Left lung (tissue), 10 donors: Measurements from ENCODE around the gene ANKRD34B. TPM values are rescaled to one million over a fixed set of nuclear protein-coding genes. Genes with fewer than 3 reads are reported as not detected.

Source experiments
- ATAC-seq: fragments of 200-7000 bp; cut with Tn5 transposase; one replicate; pipeline ENCODE4 v1.9.1; 2020; ENCODE audit warnings: moderate library complexity
- DNase-seq, 4 donors: peaks; one replicate each; pipeline ENCODE4 v3.0.0-alpha.2; 2013 to 2020
- H3K27ac ChIP-seq, 2 donors: fragments of 200-600 bp; sonication (generic) in 1 of 2; one replicate each; pipeline versions ENCODE4 v1.5.0 to v1.8.0; 2020 to 2021
- H3K27me3 ChIP-seq, 2 donors: fragments of 200-600 bp; sonication (generic) in 1 of 2; one replicate each; pipeline versions ENCODE4 v1.5.0 to v1.8.0; 2020 to 2021
- H3K36me3 ChIP-seq, 2 donors: fragments of 200-600 bp; sonication (generic) in 1 of 2; one replicate each; pipeline versions ENCODE4 v1.5.0 to v1.8.0; 2020 to 2021
- H3K4me1 ChIP-seq, 2 donors: fragments of 200-600 bp; one replicate each; pipeline ENCODE4 v1.8.0; 2021
- H3K4me3 ChIP-seq, 2 donors: fragments of 200-600 bp; sonication (generic) in 1 of 2; one replicate each; pipeline versions ENCODE4 v1.5.0 to v1.8.0; 2020 to 2021; ENCODE audit warnings: mild to moderate bottlenecking in 1 of 2
- H3K9me3 ChIP-seq, 2 donors: fragments of 200-600 bp; sonication (generic) in 1 of 2; one replicate each; pipeline versions ENCODE4 v1.5.0 to v1.8.0; 2020 to 2021
- CTCF ChIP-seq, 2 donors: fragments of 200-600 bp; sonication (generic) in 1 of 2; IDR thresholded peaks; one replicate each; pipeline versions ENCODE4 v1.5.0 to v1.8.0; 2021; ENCODE audit warnings: antibody characterized with exemption in 2 of 2
- intact Hi-C, 2 donors: fragments of 100-400 bp; cut with DNase I; formaldehyde crosslinking; loops; one replicate each; pipeline versions ENCODE4 v1.11.2 to v1.14.2; 2022
- polyA plus RNA-seq, 6 donors: library from polyadenylated mRNA; unstranded; fragments of 120-200 nt; gene quantifications; one replicate each; pipeline ENCODE4 v1.2.1, GENCODE V29; 2013; ENCODE audit not compliant: insufficient read length in 6 of 6
- total RNA-seq, 2 donors: library from RNA; stranded (reverse); fragmentation: NEBNext Ultra II Directional; extraction: Animal tissue kit (Norgen Biotek cat#: 25700); gene quantifications; one replicate each; pipeline ENCODE4 v1.2.1, GENCODE V29; 2021
- donor health status: DM: no; HTN: yes; CAD: no.
- donor health status: DM: no; HTN: no; CAD: no.

Gene ANKRD34B
- total and polyA plus RNA-seq, 8 donors, result 0.03 to 2.8 (median 0.04) TPM; not detected in 3

- intact Hi-C loops, result no loop called here
- ATAC-seq (no peak), DNase-seq (no peak)
- Histone ChIP-seq H3K4me1 (no peaks in the 10 kb centered on the region), H3K27me3 (peaks cover 4 to 45% of the 10 kb centered on the region in 2 donors), H3K9me3 (no peaks in the 10 kb centered on the region), H3K4me3 (no peak overlapping the region), H3K36me3 (no peaks in the 10 kb centered on the region), H3K27ac (no peak overlapping the region)
- TF ChIP-seq CTCF (IDR thresholded peaks at IDR 0.05), result no peak
These were observed 6.3 kb upstream of the ANKRD34B start for GRCh38 chr5:80576383-80576782.

- Histone ChIP-seq H3K36me3 (no peaks in the 10 kb centered on the region), H3K4me1 (peaks cover 5 to 14% of the 10 kb centered on the region in 2 donors), H3K27ac (no peak overlapping the region), H3K9me3 (no peaks in the 10 kb centered on the region), H3K27me3 (peaks cover 28 to 79% of the 10 kb centered on the region in 2 donors), H3K4me3 (no peak overlapping the region)
- no peak for ATAC-seq
- no peak for DNase-seq
- intact Hi-C loops, result no loop called here
- TF ChIP-seq CTCF (IDR thresholded peaks at IDR 0.05), result no peak
These were observed 3.0 kb upstream of the ANKRD34B start for GRCh38 chr5:80573062-80573461.

- Histone ChIP-seq H3K9me3 (no peaks in the 10 kb centered on the region), H3K4me3 (peak overlapping the region; percentile 29 to 58), H3K36me3 (no peaks in the 10 kb centered on the region), H3K27me3 (peaks cover 24 to 96% of the 10 kb centered on the region in 2 donors), H3K4me1 (peaks cover 5 to 14% of the 10 kb centered on the region in 2 donors), H3K27ac (no peak overlapping the region)
- DNase-seq, result peak in 1 of 4 donors; percentile 87
- no peak for TF ChIP-seq CTCF (IDR thresholded peaks at IDR 0.05)
- ATAC-seq, result peak; percentile 32
- intact Hi-C loops, result no loop called here
These were observed 757 bp downstream of the ANKRD34B start for GRCh38 chr5:80569086-80569960.

GRCh38 chr5:80568251-80568650, 1.8 kb downstream of the ANKRD34B start:
- no peak for TF ChIP-seq CTCF (IDR thresholded peaks at IDR 0.05)
- Histone ChIP-seq H3K27ac (no peak overlapping the region), H3K9me3 (no peaks in the 10 kb centered on the region), H3K36me3 (no peaks in the 10 kb centered on the region), H3K4me3 (no peak overlapping the region), H3K27me3 (peaks cover 24 to 87% of the 10 kb centered on the region in 2 donors), H3K4me1 (peaks cover 5 to 14% of the 10 kb centered on the region in 2 donors)
- ATAC-seq (no peak), DNase-seq (no peak)
- intact Hi-C loops, result no loop called here

GRCh38 chr5:80566711-80567259, 3.3 kb downstream of the ANKRD34B start:
- Histone ChIP-seq H3K4me3 (no peak overlapping the region), H3K27me3 (peaks cover 27 to 80% of the 10 kb centered on the region in 2 donors), H3K9me3 (no peaks in the 10 kb centered on the region), H3K4me1 (peaks cover 5 to 14% of the 10 kb centered on the region in 2 donors), H3K36me3 (no peaks in the 10 kb centered on the region), H3K27ac (no peak overlapping the region)
- DNase-seq, result no peak
- intact Hi-C loops, result no loop called here
- TF ChIP-seq CTCF (IDR thresholded peaks at IDR 0.05), result no peak
- ATAC-seq, result no peak
